Mesenchymal stem cell (in vitro differentiated cells and primary cell): Measurements from ENCODE around the gene KCNK18.

Source experiments
- DNase-seq: peaks from one replicate; pipeline ENCODE4 v3.0.0-alpha.2; 2013
- H2AFZ ChIP-seq: one replicate; pipeline ENCODE4 v1.6.1; 2013; ENCODE audit warnings: low read depth, mild to moderate bottlenecking, control low read depth, inconsistent platforms, low read length, moderate library complexity
- H2AK5ac ChIP-seq: 2 replicates; pipeline ENCODE4 v1.6.1; 2013; ENCODE audit warnings: low read length, moderate library complexity, mild to moderate bottlenecking, inconsistent platforms; ENCODE audit not compliant: severe bottlenecking
- H2BK120ac ChIP-seq: one replicate; pipeline ENCODE4 v1.6.1; 2013; ENCODE audit warnings: low read depth, mild to moderate bottlenecking, inconsistent platforms, low read length, moderate library complexity
- H2BK12ac ChIP-seq, 2 experiments: one replicate each; pipeline ENCODE4 v1.6.1; 2013; ENCODE audit warnings: inconsistent platforms in 2 of 2, low read length in 2 of 2, mild to moderate bottlenecking in 2 of 2, moderate library complexity in 2 of 2, control low read depth in 1 of 2
- H2BK15ac ChIP-seq: one replicate; pipeline ENCODE4 v1.6.1; 2013; ENCODE audit warnings: mild to moderate bottlenecking, low read depth, inconsistent platforms; ENCODE audit not compliant: poor library complexity, severe bottlenecking
- H2BK5ac ChIP-seq: 2 replicates; pipeline ENCODE4 v1.6.1; 2013; ENCODE audit warnings: low read depth, mild to moderate bottlenecking, low read length, control low read depth, inconsistent platforms; ENCODE audit not compliant: poor library complexity, severe bottlenecking
- H3K14ac ChIP-seq, 2 experiments: one replicate each; pipeline ENCODE4 v1.6.1; 2013; ENCODE audit warnings: inconsistent platforms in 2 of 2, low read length in 2 of 2, control low read depth in 1 of 2, mild to moderate bottlenecking in 1 of 2, moderate library complexity in 1 of 2
- H3K18ac ChIP-seq, 2 experiments: one replicate each; pipeline ENCODE4 v1.6.1; 2013; ENCODE audit warnings: inconsistent platforms in 2 of 2, low read length in 2 of 2, control low read depth in 1 of 2, low read depth in 1 of 2, mild to moderate bottlenecking in 1 of 2
- H3K23ac ChIP-seq, 2 experiments: one replicate each; pipeline ENCODE4 v1.6.1; 2013; ENCODE audit warnings: inconsistent platforms in 2 of 2, low read length in 2 of 2, mild to moderate bottlenecking in 2 of 2, moderate library complexity in 2 of 2, control low read depth in 1 of 2
- H3K27ac ChIP-seq: 2 replicates; pipeline ENCODE4 v1.5.1; 2013; ENCODE audit warnings: mild to moderate bottlenecking, moderate library complexity, low read length, control low read depth, inconsistent platforms; ENCODE audit not compliant: poor library complexity, severe bottlenecking
- H3K27me3 ChIP-seq, 2 experiments: 2 replicates each; pipeline versions ENCODE4 v1.6.1 to v1.7.0; 2013; ENCODE audit warnings: low read length in 2 of 2, mild to moderate bottlenecking in 2 of 2, moderate library complexity in 2 of 2, control low read depth in 1 of 2, inconsistent platforms in 1 of 2; ENCODE audit not compliant: control insufficient read depth in 1 of 2, insufficient read depth in 1 of 2
- H3K36me3 ChIP-seq, 2 experiments: 2 replicates each; pipeline versions ENCODE4 v1.6.1 to v1.7.0; 2013; ENCODE audit warnings: low read length in 2 of 2, control low read depth in 1 of 2, inconsistent platforms in 1 of 2, low read depth in 1 of 2, mild to moderate bottlenecking in 1 of 2; ENCODE audit not compliant: insufficient read depth in 2 of 2, control insufficient read depth in 1 of 2
- H3K4ac ChIP-seq, 2 experiments: one replicate each; pipeline ENCODE4 v1.6.1; 2013; ENCODE audit warnings: inconsistent platforms in 2 of 2, low read length in 2 of 2, mild to moderate bottlenecking in 2 of 2, moderate library complexity in 2 of 2, control low read depth in 1 of 2, low read depth in 1 of 2
- H3K4me1 ChIP-seq: 2 replicates; pipeline ENCODE4 v1.6.1; 2013; ENCODE audit warnings: low read depth, low read length, control low read depth; ENCODE audit not compliant: control insufficient read depth, insufficient read depth
- H3K4me2 ChIP-seq: 2 replicates; pipeline ENCODE4 v1.6.1; 2013; ENCODE audit warnings: low read length, mild to moderate bottlenecking, inconsistent platforms; ENCODE audit not compliant: poor library complexity, severe bottlenecking
- H3K4me3 ChIP-seq, 2 experiments: 2 replicates each; pipeline versions ENCODE4 v1.5.1 to v1.7.0; 2013; ENCODE audit warnings: low read length in 2 of 2, mild to moderate bottlenecking in 2 of 2, control low read depth in 1 of 2, low read depth in 1 of 2; ENCODE audit not compliant: insufficient read depth in 1 of 2
- H3K79me1 ChIP-seq: replicated peaks from 2 replicates; pipeline ENCODE4 v1.6.1; 2013; ENCODE audit warnings: mild to moderate bottlenecking, control low read depth, low read length, inconsistent platforms; ENCODE audit not compliant: poor library complexity, severe bottlenecking
- H3K9ac ChIP-seq: 2 replicates; pipeline ENCODE4 v1.7.0; 2013; ENCODE audit warnings: mild to moderate bottlenecking, low read length, moderate library complexity
- H3K9me3 ChIP-seq: 2 replicates; pipeline ENCODE4 v1.7.0; 2013; ENCODE audit warnings: mild to moderate bottlenecking, low read length; ENCODE audit not compliant: control insufficient read depth
- H4K8ac ChIP-seq: one replicate; pipeline ENCODE4 v1.6.1; 2013; ENCODE audit warnings: inconsistent platforms, mild to moderate bottlenecking, low read length, moderate library complexity
- H4K91ac ChIP-seq: one replicate; pipeline ENCODE4 v1.6.1; 2013; ENCODE audit warnings: mild to moderate bottlenecking, low read length, inconsistent platforms
- WGBS: methylation state at CpG from one replicate; pipeline ENCODE4 v1.1.7; 2013; ENCODE audit warnings: mixed read lengths; 5-methylcytosine and 5-hydroxymethylcytosine counted together

KCNK18 gene

DNA sequence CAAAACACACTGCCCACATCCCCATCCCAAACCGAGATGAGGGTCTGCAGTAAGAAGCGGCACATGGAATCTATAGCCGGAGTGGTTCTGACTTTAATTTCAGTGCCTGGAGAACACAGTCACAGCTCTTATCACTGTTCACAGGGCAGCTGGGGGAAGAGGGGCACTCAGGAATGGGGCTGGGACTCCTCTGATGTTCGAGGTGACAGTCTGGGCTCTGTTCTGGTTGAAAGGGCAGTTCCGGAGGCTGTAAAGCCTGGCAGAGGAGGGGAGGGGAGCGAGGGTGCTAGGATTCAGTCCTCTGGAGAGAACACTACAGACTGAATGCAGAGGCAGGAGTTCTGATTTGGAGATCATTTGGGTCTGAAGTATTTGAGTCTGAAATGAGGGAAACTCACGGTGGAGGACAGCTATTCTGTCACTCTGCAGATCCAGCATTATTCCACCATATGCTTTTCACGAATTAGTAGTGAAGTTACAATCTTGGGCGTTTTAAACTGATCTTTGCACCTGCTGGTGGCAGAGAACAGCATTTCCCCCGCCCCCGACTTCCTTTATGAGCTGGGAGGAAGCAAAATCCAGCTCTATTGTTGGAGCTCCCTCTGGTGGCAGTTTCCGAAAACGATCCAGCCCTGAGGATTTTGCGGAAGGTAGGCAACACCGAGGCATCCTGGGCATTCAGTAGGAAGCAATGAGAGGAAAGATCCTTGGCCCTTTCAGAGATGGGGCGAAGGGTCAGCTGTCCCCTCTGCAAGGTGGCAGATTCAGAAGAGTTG is 22.7 kb upstream of the KCNK18 start:
- peaks cover 63 to 75% of the 10 kb centered on the region in 2 experiments for H3K27me3 ChIP-seq
- no peak overlapping the region for H3K18ac ChIP-seq
- H2AFZ ChIP-seq, result peak overlapping the region; percentile 79
- no peaks in the 10 kb centered on the region for H3K9me3 ChIP-seq
- H3K4me3 ChIP-seq, result peak overlapping the region; percentile 26 to 74
- DNase-seq, result peak; percentile 76
- no peak overlapping the region for H3K23ac ChIP-seq
- no peaks in the 10 kb centered on the region for H3K79me1 ChIP-seq
- H3K4ac ChIP-seq, result no peak overlapping the region
- no peak overlapping the region for H3K14ac ChIP-seq
- H2BK12ac ChIP-seq, result no peak overlapping the region
- 14% methylated on average over 15 of the region's 16 CpGs for WGBS
- H3K27ac ChIP-seq, result no peak overlapping the region
- no peak overlapping the region for H2BK5ac ChIP-seq
- peaks cover 8% of the 10 kb centered on the region for H3K4me1 ChIP-seq
- H3K9ac ChIP-seq, result peak overlapping the region; percentile 48
- H4K8ac ChIP-seq, result no peak overlapping the region
- H2BK15ac ChIP-seq, result no peak overlapping the region
- H2BK120ac ChIP-seq, result no peak overlapping the region
- no peaks in the 10 kb centered on the region for H3K36me3 ChIP-seq
- no peak overlapping the region for H2AK5ac ChIP-seq
- no peak overlapping the region for H4K91ac ChIP-seq
- peak overlapping the region; percentile 60 for H3K4me2 ChIP-seq

DNA sequence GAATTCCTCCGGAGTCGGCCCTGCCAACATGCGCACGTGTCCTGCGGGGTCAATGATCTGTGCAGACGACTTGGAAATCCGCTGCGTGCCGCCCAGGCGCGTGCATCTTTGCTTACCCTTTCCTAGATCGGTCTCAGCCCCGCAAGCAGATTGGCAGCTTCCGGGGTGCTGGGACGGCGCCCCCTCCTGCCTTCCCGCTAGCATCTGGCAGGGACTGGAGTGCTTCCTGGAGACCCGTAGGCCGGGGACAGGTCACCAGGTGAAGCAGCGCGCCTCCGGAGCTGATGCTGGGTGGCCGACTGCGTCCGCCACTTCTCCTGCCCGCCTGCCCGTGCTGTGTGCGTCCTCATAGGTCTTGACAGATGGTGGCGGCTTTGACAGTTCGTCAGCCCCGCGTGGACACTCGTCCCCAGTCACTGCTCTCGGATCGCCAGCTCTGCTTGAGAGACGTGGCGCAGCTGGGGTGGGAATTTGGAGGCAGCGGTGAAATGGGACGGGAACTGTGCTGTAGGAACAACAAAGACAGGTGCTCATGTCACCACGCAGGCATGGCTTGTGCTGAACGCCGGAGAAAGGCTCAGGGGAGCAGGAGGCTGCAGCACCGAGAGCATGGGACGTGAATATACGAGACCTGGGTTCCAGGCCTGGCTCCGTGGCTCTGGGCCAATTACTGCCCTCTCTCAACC is 21.9 kb upstream of the KCNK18 start:
- H3K4ac ChIP-seq, result no peak overlapping the region
- no peak overlapping the region for H2BK15ac ChIP-seq
- no peak overlapping the region for H4K91ac ChIP-seq
- no peak overlapping the region for H2AK5ac ChIP-seq
- H3K9ac ChIP-seq, result peak overlapping the region; percentile 48
- H3K27me3 ChIP-seq, result peaks cover 59 to 75% of the 10 kb centered on the region in 2 experiments
- no peak overlapping the region for H3K27ac ChIP-seq
- H3K18ac ChIP-seq, result no peak overlapping the region
- H2AFZ ChIP-seq, result peak overlapping the region; percentile 79
- 5% methylated on average over 43 of the region's 46 CpGs for whole genome bisulfite sequencing
- H3K4me2 ChIP-seq, result peak overlapping the region; percentile 60
- no peak overlapping the region for H2BK12ac ChIP-seq
- no peak overlapping the region for H4K8ac ChIP-seq
- H3K23ac ChIP-seq, result no peak overlapping the region
- no peak overlapping the region for H2BK120ac ChIP-seq
- H3K4me1 ChIP-seq, result peaks cover 8% of the 10 kb centered on the region
- peak; percentile 10 for DNase-seq
- no peak overlapping the region for H2BK5ac ChIP-seq
- H3K9me3 ChIP-seq, result no peaks in the 10 kb centered on the region
- no peaks in the 10 kb centered on the region for H3K79me1 ChIP-seq
- H3K4me3 ChIP-seq, result peak overlapping the region; percentile 26 to 74
- H3K14ac ChIP-seq, result no peak overlapping the region
- no peaks in the 10 kb centered on the region for H3K36me3 ChIP-seq

DNA sequence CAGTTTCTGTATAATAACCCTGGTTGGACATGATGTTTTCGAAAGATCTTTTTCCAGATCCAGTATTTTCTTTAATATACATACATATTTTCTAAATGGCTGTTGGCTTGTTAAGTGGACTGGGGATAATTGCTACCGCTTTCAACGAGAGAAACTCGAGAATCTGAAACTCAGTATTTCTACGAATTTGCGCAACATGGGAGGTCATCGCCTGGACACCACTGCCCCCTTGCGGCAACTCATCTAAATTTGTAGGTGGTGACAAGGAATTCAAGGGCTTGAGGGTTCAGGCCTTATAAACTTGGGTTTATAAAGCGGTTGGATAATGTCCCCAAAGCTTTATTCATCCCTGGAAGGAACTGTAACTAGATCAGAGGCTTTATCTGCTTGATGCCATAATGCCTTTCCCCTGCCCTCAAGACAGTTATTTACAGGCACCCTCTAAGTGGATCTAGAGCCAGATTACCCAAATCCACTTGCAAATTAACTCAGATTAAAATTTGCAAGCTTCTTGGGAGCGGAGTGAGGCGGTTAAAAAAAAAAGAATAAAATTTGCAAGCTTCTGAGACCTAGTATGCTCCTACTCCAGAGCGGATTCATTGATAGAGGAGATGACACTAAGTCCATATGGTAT is 21.3 kb upstream of the KCNK18 start:
- Histone ChIP-seq H3K4me3 (peak overlapping the region in 1 of 2 experiments; percentile 74), H2AFZ (no peak overlapping the region), H3K79me1 (no peaks in the 10 kb centered on the region), H3K18ac (no peak overlapping the region), H4K8ac (no peak overlapping the region), H2AK5ac (no peak overlapping the region), H3K4me2 (peak overlapping the region; percentile 60), H3K36me3 (no peaks in the 10 kb centered on the region), H2BK15ac (no peak overlapping the region), H3K27ac (no peak overlapping the region), H3K4ac (no peak overlapping the region), H3K9me3 (no peaks in the 10 kb centered on the region), H3K9ac (peak overlapping the region; percentile 48), H3K14ac (no peak overlapping the region), H2BK5ac (no peak overlapping the region), H2BK120ac (no peak overlapping the region), H3K4me1 (peaks cover 8% of the 10 kb centered on the region), H3K23ac (no peak overlapping the region), H2BK12ac (no peak overlapping the region), H3K27me3 (peaks cover 53 to 75% of the 10 kb centered on the region in 2 experiments), H4K91ac (no peak overlapping the region)
- DNase-seq, result peak; percentile 75
- 2% methylated on average over 8 of the region's 12 CpGs for WGBS

DNA sequence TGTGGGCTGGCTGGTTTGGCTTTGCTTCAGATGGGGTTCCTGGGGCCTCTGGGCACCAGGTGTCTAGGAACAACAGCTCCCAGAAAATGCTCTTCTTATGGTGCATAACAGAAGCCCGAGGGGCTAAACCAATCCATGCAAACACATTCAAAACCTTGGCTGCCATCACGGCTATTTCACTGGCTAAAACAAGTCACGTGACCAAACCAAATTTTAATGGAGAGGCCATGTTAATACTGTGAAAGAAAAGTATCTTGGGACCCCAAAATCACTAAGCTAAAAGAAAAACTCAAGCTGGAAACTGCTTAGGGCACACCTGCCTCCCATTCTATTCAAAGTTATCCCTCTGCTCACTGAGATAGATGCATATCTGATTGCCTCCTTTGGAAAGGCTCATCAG is 19.1 kb upstream of the KCNK18 start:
- H3K14ac ChIP-seq, result no peak overlapping the region

More for the DNA sequence above, 19.1 kb upstream of the KCNK18 start:
- no peak for DNase-seq
- H3K18ac ChIP-seq, result no peak overlapping the region
- no peak overlapping the region for H2BK12ac ChIP-seq
- H3K4ac ChIP-seq, result no peak overlapping the region
- peaks cover 39 to 63% of the 10 kb centered on the region in 2 experiments for H3K27me3 ChIP-seq
- H3K9me3 ChIP-seq, result no peaks in the 10 kb centered on the region
- WGBS, result 56% methylated on average over 3 of the region's 3 CpGs
- H2BK120ac ChIP-seq, result no peak overlapping the region
- no peaks in the 10 kb centered on the region for H3K79me1 ChIP-seq
- H3K4me3 ChIP-seq, result no peak overlapping the region
- H2BK15ac ChIP-seq, result no peak overlapping the region
- no peak overlapping the region for H4K91ac ChIP-seq
- no peak overlapping the region for H3K4me2 ChIP-seq
- H2AFZ ChIP-seq, result no peak overlapping the region
- no peaks in the 10 kb centered on the region for H3K36me3 ChIP-seq
- H4K8ac ChIP-seq, result no peak overlapping the region
- H3K23ac ChIP-seq, result no peak overlapping the region
- H2AK5ac ChIP-seq, result no peak overlapping the region
- no peak overlapping the region for H3K27ac ChIP-seq
- peaks cover 8% of the 10 kb centered on the region for H3K4me1 ChIP-seq
- no peak overlapping the region for H3K9ac ChIP-seq
- no peak overlapping the region for H2BK5ac ChIP-seq
